HFFc6 (cell line): ENCODE data around the gene SEC63. TPM values are rescaled to one million over a fixed set of nuclear protein-coding genes. Genes with fewer than 3 reads are reported as not detected.
"Not testable (repeated sequence)": the region's sequence is repeated elsewhere in the genome, so short reads cannot be mapped to it uniquely, and the experiment has no call there.

Source experiments
- DNase-seq: peaks from one replicate; pipeline ENCODE4 v3.0.0-alpha.2; 2018
- H3K27ac Mint-ChIP-seq: 2 replicates; pipeline ENCODE4 v1.8.0; 2020; ENCODE audit warnings: mild to moderate bottlenecking, mixed read lengths
- H3K27me3 Mint-ChIP-seq: 2 replicates; pipeline ENCODE4 v1.8.0; 2021; ENCODE audit warnings: mild to moderate bottlenecking, moderate library complexity, mixed read lengths; ENCODE audit not compliant: insufficient read depth
- H3K36me3 Mint-ChIP-seq: 2 replicates; pipeline ENCODE4 v1.8.0; 2021; ENCODE audit warnings: low read depth, mixed read lengths
- H3K4me1 Mint-ChIP-seq: 2 replicates; pipeline ENCODE4 v1.8.0; 2020; ENCODE audit warnings: low read depth, mixed read lengths
- H3K4me3 Mint-ChIP-seq: 2 replicates; pipeline ENCODE4 v1.8.0; 2020; ENCODE audit warnings: mild to moderate bottlenecking, moderate library complexity, mixed read lengths
- H3K9me3 Mint-ChIP-seq: 2 replicates; pipeline ENCODE4 v1.8.0; 2020; ENCODE audit warnings: mild to moderate bottlenecking, mixed read lengths
- CTCF ChIP-seq: fragments of 200-600 bp; sonication (generic); IDR thresholded peaks from 2 replicates; pipeline ENCODE4 v1.5.0; 2021; ENCODE audit warnings: antibody characterized with exemption, mild to moderate bottlenecking
- total RNA-seq, 6 experiments: library from RNA; stranded (reverse); fragmentation: NEBNext Ultra II Directional; extraction: Animal tissue kit (Norgen Biotek cat#: 25700); gene quantifications; 2 replicates in 1 of 6; 3 replicates in 5 of 6; pipeline ENCODE4 v1.2.3, GENCODE V29; 2021

The SEC63 gene
- total RNA-seq, 6 experiments from 2014 or later, result 99.2 to 114 (median 106) TPM

GRCh38 chr6:107871976-107872375 is 86.0 kb downstream of the SEC63 start:
- peak overlapping the region; percentile 41; the same call in 1 of the 2 replicates for H3K27ac Mint-ChIP-seq
- H3K9me3 Mint-ChIP-seq, result no peaks in the 10 kb centered on the region
- H3K4me3 Mint-ChIP-seq, result no peak overlapping the region
- peaks cover 9% of the 10 kb centered on the region for H3K27me3 Mint-ChIP-seq
- no peak for DNase-seq
- H3K36me3 Mint-ChIP-seq, result peaks cover 33% of the 10 kb centered on the region
- TF ChIP-seq CTCF, result no peak
- H3K4me1 Mint-ChIP-seq, result peaks cover 61% of the 10 kb centered on the region

- H3K9me3 Mint-ChIP-seq, H3K27me3 Mint-ChIP-seq, DNase-seq: not testable (repeated sequence)
- Mint-ChIP-seq H3K4me1 (peaks cover 61% of the 10 kb centered on the region), H3K27ac (peak overlapping the region; percentile 41; the same call in 1 of the 2 replicates), H3K4me3 (peak overlapping the region; percentile 4; the same call in 1 of the 2 replicates), H3K36me3 (peaks cover 33% of the 10 kb centered on the region)
These were observed 86.5 kb downstream of the SEC63 start for GRCh38 chr6:107871512-107871911.

- H3K4me3 Mint-ChIP-seq, result no peak overlapping the region
- peaks cover 61% of the 10 kb centered on the region for H3K4me1 Mint-ChIP-seq
- no peak for DNase-seq
- H3K36me3 Mint-ChIP-seq, result peaks cover 35% of the 10 kb centered on the region
- no peaks in the 10 kb centered on the region for H3K9me3 Mint-ChIP-seq
- no peak for TF ChIP-seq CTCF
- peaks cover 9% of the 10 kb centered on the region for H3K27me3 Mint-ChIP-seq
- H3K27ac Mint-ChIP-seq, result no peak overlapping the region
These were observed 87.0 kb downstream of the SEC63 start for GRCh38 chr6:107871016-107871415.

GRCh38 chr6:107870381-107870780 is 87.6 kb downstream of the SEC63 start:
- Mint-ChIP-seq H3K4me1 (peaks cover 61% of the 10 kb centered on the region), H3K4me3 (no peak overlapping the region), H3K36me3 (peaks cover 30% of the 10 kb centered on the region), H3K9me3 (no peaks in the 10 kb centered on the region), H3K27ac (no peak overlapping the region), H3K27me3 (peaks cover 9% of the 10 kb centered on the region)
- no peak for TF ChIP-seq CTCF
- DNase-seq, result peak; percentile 23

- no peak for DNase-seq
- TF ChIP-seq CTCF, result peak; percentile 43
- Mint-ChIP-seq H3K36me3 (peaks cover 24% of the 10 kb centered on the region), H3K9me3 (no peaks in the 10 kb centered on the region), H3K27ac (no peak overlapping the region), H3K27me3 (peaks cover 9% of the 10 kb centered on the region), H3K4me3 (no peak overlapping the region), H3K4me1 (peaks cover 61% of the 10 kb centered on the region)
These were observed 88.1 kb downstream of the SEC63 start for GRCh38 chr6:107869871-107870270.

- Mint-ChIP-seq H3K27me3 (peaks cover 9% of the 10 kb centered on the region), H3K4me1 (peaks cover 60% of the 10 kb centered on the region), H3K9me3 (no peaks in the 10 kb centered on the region), H3K4me3 (no peak overlapping the region), H3K36me3 (peaks cover 23% of the 10 kb centered on the region), H3K27ac (no peak overlapping the region)
- TF ChIP-seq CTCF, result no peak
- DNase-seq, result no peak
These were observed 89.0 kb downstream of the SEC63 start for GRCh38 chr6:107868867-107869611.
